Fibroblast of skin of back (primary cell): ENCODE measurements around the gene CTNNBIP1.

Experiments
- DNase-seq: peaks from one replicate; pipeline ENCODE4 v3.0.0-alpha.2; 2013

The CTNNBIP1 gene

DNA sequence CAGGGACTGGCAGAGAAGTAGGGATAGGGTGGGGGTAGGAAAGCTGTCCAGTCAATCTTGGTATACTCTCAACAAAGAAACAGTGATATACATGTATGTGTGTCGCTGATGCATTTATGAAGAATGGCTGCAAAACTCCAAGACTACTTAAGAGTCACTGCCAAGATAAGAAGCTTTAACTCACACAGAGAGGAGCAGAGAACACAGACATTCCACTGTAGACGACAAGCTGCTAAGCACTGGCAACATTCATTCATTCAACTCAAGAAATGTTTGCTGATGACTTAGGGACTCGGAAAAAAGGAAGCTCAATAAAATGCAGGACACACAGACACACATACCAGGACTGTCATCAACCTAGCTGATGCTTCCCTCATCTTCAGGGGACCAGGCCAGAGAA is 5.5 kb downstream of the CTNNBIP1 start:
- DNase-seq, result peak; percentile 57

GRCh38 chr1:9903801-9904527 is 6.1 kb downstream of the CTNNBIP1 start:
- no peak for DNase-seq

- no peak for DNase-seq
These were observed 8.0 kb downstream of the CTNNBIP1 start for GRCh38 chr1:9902060-9902452.

GRCh38 chr1:9901148-9902059 is 8.7 kb downstream of the CTNNBIP1 start:
- DNase-seq, result no peak

GRCh38 chr1:9900142-9901043 is 9.7 kb downstream of the CTNNBIP1 start:
- DNase-seq, result no peak

- no peak for DNase-seq
These were observed 16.0 kb downstream of the CTNNBIP1 start for GRCh38 chr1:9894115-9894514.

DNA sequence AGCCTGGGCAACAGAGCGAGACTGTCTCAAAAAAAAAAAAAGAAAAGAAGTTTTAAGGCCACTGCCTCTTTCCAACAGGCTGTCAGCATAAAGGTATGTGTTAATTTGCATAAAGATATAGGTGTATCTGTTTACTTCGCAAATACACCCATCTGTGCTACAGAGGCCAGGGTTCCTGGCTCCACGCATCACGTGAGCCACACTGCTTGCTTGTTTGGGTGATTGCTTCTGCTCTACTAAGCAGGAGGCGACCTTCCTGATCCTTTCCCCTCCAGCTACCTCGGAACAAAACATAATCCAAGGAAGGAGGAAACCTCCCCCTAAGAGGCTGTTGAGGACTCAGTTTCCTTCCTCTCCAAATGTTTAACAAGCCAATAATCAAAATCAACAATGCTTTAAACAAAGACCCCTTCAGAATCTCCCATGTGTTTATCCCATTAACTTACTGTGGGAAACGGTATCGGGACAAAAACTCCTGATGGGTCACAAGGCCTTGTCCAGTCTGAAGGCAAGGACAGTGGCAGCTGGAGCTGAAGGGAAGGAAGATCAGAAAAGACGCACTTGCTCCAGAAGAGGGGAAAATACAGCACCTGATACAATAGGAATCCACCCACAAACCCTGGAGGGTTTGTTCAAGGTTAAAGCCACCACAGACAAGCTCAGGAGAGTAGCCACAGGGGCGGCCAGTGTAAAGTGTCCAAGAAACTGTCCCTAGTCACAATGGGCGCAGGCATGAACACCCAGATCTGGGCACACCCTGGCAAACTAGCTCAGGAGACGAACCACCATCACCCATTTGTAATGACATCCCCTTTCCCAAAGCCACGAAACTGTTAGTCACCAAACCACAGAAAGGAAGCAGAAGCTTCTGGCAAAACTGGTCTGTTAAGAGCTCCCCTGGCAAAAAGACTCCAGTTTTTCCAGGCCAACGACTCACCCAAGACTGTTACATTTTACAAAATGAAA is 17.2 kb downstream of the CTNNBIP1 start:
- DNase-seq, result peak; percentile 88

DNA sequence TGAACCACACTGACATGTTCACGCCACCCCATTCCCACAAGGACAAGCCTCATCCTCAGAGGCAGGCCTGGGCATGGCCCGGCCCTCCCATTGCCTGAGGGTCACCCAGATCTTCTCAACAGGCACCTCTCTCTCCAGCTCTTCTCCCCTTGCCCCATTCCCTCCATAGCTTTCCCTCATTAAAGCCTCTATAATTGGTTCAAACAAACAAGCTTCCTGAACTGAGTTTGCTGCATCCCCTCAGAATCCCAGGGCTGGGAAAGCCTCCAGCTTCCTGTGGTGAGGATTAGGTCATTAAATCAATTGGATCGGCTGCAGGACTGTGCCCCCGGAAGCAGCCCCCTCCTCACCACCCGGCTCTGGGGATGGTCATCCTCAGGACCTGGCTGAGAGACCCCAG is 18.9 kb downstream of the CTNNBIP1 start:
- DNase-seq, result peak; percentile 42

GRCh38 chr1:9890224-9890731 is 19.8 kb downstream of the CTNNBIP1 start:
- peak; percentile 93 for DNase-seq

GRCh38 chr1:9889411-9889810 is 20.7 kb downstream of the CTNNBIP1 start:
- no peak for DNase-seq

GRCh38 chr1:9888886-9889285 is 21.2 kb downstream of the CTNNBIP1 start:
- DNase-seq, result no peak

DNA sequence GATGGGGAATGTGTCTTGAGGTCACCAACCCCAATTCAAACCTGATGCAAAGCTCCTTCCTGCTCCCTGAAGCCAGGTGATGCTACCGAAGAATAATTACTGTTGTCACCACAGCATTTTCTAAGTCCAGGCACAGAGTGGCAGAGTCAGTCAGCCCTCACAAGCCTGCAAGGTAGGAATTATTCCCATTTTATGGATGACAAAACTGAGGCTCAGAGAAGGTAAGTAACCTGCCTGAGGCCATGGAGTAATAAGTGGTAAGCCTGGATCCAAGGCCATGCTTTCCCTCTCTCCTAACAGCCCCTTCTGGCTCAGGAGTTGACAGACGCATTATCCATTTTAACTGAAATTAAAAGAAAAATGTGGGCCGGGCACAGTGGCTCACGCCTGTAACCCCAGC is 23.0 kb downstream of the CTNNBIP1 start:
- no peak for DNase-seq

DNA sequence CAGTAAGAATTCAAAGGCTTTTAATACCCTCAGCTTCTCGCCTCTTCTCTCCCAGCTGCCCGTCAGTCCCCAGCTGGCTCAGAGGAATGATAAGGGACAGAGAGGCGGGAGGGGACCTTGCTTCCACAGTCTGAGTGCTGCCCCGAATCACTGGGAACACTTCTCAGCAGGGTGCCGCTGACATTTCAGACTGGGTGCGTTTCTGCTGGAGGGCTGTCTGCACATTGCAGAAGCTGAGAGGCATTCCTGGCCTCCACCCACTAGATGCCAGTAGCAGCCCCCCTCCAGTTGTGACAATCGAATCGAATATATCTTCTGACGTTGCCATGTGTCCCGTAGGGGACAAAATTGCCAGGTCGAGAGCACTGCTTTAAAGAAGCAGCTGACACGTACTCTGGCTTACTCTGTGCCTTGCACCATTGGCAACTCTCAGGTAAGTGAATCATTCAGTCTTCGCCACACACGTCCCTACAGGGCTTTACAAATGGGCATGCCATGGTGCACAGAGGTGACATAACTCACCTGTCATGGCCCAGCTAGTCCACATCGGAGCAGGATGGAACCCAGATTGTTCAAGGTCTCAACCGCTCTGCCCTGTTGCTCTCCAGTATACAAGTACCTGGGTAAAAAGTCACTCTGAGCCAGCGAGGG is 23.9 kb downstream of the CTNNBIP1 start:
- no peak for DNase-seq

GRCh38 chr1:9884805-9885204 is 25.3 kb downstream of the CTNNBIP1 start:
- no peak for DNase-seq

DNA sequence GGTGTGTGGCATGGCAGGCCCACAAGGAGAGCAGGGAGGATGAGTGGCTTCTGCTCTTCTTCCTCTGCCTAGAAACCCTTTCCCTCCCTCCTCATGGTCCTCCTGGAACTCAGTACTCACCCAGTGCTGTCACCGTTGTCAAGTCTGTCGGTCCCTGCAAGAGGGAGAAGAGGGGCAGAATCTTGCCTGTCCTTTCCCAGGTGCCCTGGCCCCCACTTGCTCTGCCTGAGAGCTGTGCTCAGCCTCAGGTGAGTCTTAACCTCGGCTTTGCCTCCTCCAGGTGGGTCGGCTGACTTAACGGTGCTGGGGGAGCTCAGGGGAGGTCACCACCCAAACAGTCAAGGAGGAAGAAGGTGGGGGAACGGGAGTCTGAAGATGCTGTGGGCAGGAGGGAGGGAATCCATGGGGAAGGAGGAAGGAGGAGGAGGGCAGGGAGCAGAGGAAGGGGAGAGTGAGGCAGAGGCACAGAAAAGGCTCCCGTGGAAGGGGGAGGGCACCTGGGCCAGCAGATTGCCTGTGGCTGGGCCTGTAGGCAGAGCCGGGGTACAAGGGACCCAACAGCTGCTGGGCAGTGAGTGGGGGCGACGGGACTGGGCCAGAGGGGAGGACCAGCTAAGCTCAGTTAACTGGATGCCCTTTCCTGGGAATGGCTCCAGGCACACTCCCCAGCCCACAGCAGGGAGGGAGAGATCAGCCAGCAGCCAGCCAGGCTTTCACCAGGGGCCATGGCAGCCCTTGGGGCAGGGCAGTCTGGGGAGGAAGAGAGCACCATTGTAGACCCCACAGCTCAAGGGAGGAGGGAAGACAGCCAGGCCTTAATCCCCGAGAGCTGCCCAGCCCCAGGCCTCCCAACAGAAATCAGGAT is 26.3 kb downstream of the CTNNBIP1 start:
- DNase-seq, result no peak

DNA sequence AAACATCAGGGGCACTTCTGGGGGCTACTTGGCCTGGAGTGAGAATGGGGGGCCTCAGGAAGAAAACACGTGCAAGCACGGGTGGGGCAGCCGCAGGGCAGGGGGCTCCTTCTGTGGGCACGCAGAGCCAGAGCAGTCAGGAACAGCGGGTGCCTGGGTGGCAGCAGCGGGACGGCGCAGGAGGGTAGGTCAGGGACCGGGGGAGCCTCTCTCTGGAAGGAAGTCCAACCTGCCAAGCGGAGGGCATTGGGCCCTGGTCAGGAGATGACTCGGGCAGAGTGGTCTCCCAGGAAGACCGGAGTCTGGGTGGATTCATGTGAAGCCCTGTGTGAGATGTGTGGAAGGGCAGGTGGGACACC is 27.1 kb downstream of the CTNNBIP1 start:
- no peak for DNase-seq

- no peak for DNase-seq
These were observed 27.6 kb downstream of the CTNNBIP1 start for GRCh38 chr1:9882296-9882944.

GRCh38 chr1:9881838-9882249 is 28.2 kb downstream of the CTNNBIP1 start:
- peak; percentile 67 for DNase-seq

GRCh38 chr1:9878404-9878803 is 31.7 kb downstream of the CTNNBIP1 start:
- no peak for DNase-seq
